ENCODE results near the gene STAC2. TPM values are rescaled to one million over a fixed set of nuclear protein-coding genes. Genes with fewer than 3 reads are reported as not detected.

Gene STAC2
- total RNA-seq, 4 donors from 2014 or later: 0.27 to 0.66 TPM; not detected in 2

GRCh38 chr17:39217734-39218369, 7.9 kb downstream of the STAC2 start:
- Histone ChIP-seq H3K9me3 (peaks cover 0 to 6% (median 0%) of the 10 kb centered on the region in 4 donors), H3K4me1 (no peaks in the 10 kb centered on the region), H3K4me3 (no peak overlapping the region), H3K27ac (no peak overlapping the region), H3K36me3 (no peaks in the 10 kb centered on the region), H3K27me3 (no peaks in the 10 kb centered on the region)
- peak in 1 of 3 donors; percentile 45 for DNase-seq
- TF ChIP-seq POLR2A (IDR thresholded peaks at IDR 0.05): no peak
- TF ChIP-seq, protein P1, sequence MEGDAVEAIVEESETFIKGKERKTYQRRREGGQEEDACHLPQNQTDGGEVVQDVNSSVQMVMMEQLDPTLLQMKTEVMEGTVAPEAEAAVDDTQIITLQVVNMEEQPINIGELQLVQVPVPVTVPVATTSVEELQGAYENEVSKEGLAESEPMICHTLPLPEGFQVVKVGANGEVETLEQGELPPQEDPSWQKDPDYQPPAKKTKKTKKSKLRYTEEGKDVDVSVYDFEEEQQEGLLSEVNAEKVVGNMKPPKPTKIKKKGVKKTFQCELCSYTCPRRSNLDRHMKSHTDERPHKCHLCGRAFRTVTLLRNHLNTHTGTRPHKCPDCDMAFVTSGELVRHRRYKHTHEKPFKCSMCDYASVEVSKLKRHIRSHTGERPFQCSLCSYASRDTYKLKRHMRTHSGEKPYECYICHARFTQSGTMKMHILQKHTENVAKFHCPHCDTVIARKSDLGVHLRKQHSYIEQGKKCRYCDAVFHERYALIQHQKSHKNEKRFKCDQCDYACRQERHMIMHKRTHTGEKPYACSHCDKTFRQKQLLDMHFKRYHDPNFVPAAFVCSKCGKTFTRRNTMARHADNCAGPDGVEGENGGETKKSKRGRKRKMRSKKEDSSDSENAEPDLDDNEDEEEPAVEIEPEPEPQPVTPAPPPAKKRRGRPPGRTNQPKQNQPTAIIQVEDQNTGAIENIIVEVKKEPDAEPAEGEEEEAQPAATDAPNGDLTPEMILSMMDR (IDR thresholded peaks at IDR 0.05): no peak

- no peak for DNase-seq
- peaks cover 0 to 12% of the 10 kb centered on the region in 2 donors for H3K27me3 ChIP-seq
- H3K36me3 ChIP-seq: no peaks in the 10 kb centered on the region
These were observed 11.9 kb downstream of the STAC2 start for GRCh38 chr17:39213852-39214251.

DNA sequence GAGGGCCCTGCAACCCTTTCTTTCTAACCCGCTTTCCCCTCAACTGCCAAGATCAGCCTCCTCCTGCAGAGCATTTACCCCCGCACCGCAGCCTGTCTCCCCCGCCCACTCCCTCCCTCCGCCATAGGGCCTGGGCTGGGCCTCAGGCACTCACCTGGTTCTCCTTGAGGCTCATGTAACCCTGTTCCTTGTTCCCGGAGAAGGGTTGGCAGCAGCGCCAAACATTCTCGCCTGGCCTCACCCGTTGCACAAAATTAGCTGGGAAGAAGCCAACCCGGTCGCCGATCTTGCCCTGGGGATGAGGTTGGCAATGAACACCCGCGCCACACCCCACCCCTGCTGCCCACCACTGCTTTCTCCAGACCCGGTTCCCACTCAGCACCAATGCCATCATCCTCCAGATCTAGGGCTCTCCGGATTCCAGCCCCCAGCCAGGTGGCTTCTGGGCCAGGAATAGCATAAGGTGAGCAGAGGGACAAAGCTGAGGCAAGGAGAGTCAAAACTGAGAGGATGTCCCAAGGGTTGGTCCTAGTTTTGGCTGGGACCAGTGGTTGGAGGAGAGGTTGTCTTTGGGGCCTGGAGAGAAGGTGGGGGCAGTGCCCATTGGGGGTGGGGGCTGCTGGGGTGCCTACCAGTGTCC, 12.8 kb downstream of the STAC2 start:
- no peak overlapping the region for H3K27ac ChIP-seq
- no peak overlapping the region for H3K4me3 ChIP-seq
- H3K27me3 ChIP-seq: peaks cover 0 to 12% of the 10 kb centered on the region in 2 donors

More at GRCh38 chr17:39213852-39214251, 11.9 kb downstream of the STAC2 start:
- Histone ChIP-seq H3K4me1 (peaks cover 0 to 16% (median 13%) of the 10 kb centered on the region in 4 donors), H3K4me3 (no peak overlapping the region), H3K27ac (no peak overlapping the region), H3K9me3 (peaks cover 0 to 6% (median 0%) of the 10 kb centered on the region in 4 donors)
- TF ChIP-seq, protein P1 (IDR thresholded peaks at IDR 0.05): no peak
- no peak for TF ChIP-seq POLR2A (IDR thresholded peaks at IDR 0.05)

GRCh38 chr17:39212195-39212810, 13.4 kb downstream of the STAC2 start:
- peaks cover 0 to 25% (median 20%) of the 10 kb centered on the region in 4 donors for H3K4me1 ChIP-seq
- H3K4me3 ChIP-seq: no peak overlapping the region
- H3K36me3 ChIP-seq: no peaks in the 10 kb centered on the region
- no peak overlapping the region for H3K27ac ChIP-seq
- H3K27me3 ChIP-seq: peaks cover 0 to 12% of the 10 kb centered on the region in 2 donors
- TF ChIP-seq, protein P1 (IDR thresholded peaks at IDR 0.05): no peak
- TF ChIP-seq POLR2A (IDR thresholded peaks at IDR 0.05): no peak
- peaks cover 0 to 1% (median 0%) of the 10 kb centered on the region in 4 donors for H3K9me3 ChIP-seq
- no peak for DNase-seq

More for the DNA sequence above, 12.8 kb downstream of the STAC2 start:
- no peak for DNase-seq
- H3K36me3 ChIP-seq: no peaks in the 10 kb centered on the region
- H3K9me3 ChIP-seq: peaks cover 0 to 6% (median 0%) of the 10 kb centered on the region in 4 donors
- peaks cover 0 to 24% (median 20%) of the 10 kb centered on the region in 4 donors for H3K4me1 ChIP-seq
- TF ChIP-seq POLR2A (IDR thresholded peaks at IDR 0.05): no peak
- TF ChIP-seq, protein P1 (IDR thresholded peaks at IDR 0.05): no peak

GRCh38 chr17:39210093-39210434, 15.7 kb downstream of the STAC2 start:
- peak overlapping the region; percentile 23 to 49 (median 46) for H3K4me3 ChIP-seq
- peaks cover 0 to 12% of the 10 kb centered on the region in 2 donors for H3K27me3 ChIP-seq
- H3K27ac ChIP-seq: peak overlapping the region in 1 of 4 donors; percentile 60

More at GRCh38 chr17:39210093-39210434, 15.7 kb downstream of the STAC2 start:
- peaks cover 0 to 25% (median 20%) of the 10 kb centered on the region in 4 donors for H3K4me1 ChIP-seq
- no peak for DNase-seq
- no peaks in the 10 kb centered on the region for H3K9me3 ChIP-seq
- TF ChIP-seq, protein P1 (IDR thresholded peaks at IDR 0.05): no peak
- no peak for TF ChIP-seq POLR2A (IDR thresholded peaks at IDR 0.05)
- H3K36me3 ChIP-seq: peaks cover 0 to 3% (median 0%) of the 10 kb centered on the region in 3 donors

Measured in Peyer's patch (tissue), 4 donors.